ENCODE measurements around the gene GET4.
"Not testable (repeated sequence)": the region's sequence is repeated elsewhere in the genome, so short reads cannot be mapped to it uniquely, and the experiment has no call there.

The GET4 gene

GRCh38 chr7:916291-916941 lies 40.1 kb downstream of the GET4 start:
- no peak for DNase-seq (ENCODE audit: low read depth)

GRCh38 chr7:917255-918117 lies 41.1 kb downstream of the GET4 start:
- no peak for DNase-seq (ENCODE audit: low read depth)

GRCh38 chr7:918118-918425 lies 41.7 kb downstream of the GET4 start:
- no peak for DNase-seq (ENCODE audit: low read depth)

GRCh38 chr7:918441-919113 lies 42.2 kb downstream of the GET4 start:
- no peak for DNase-seq (ENCODE audit: low read depth)

GRCh38 chr7:919114-919442 lies 42.7 kb downstream of the GET4 start:
- no peak for DNase-seq (ENCODE audit: low read depth)

- no peak for DNase-seq (ENCODE audit: low read depth)
Observed at GRCh38 chr7:919924-920341, 43.6 kb downstream of the GET4 start.

- DNase-seq (ENCODE audit: low read depth), result no peak
Observed at GRCh38 chr7:920351-921070, 44.2 kb downstream of the GET4 start.

GRCh38 chr7:921071-921461 lies 44.7 kb downstream of the GET4 start:
- no peak for DNase-seq (ENCODE audit: low read depth)

GRCh38 chr7:921581-922333 lies 45.4 kb downstream of the GET4 start:
- no peak for DNase-seq (ENCODE audit: low read depth)

GRCh38 chr7:922334-923107 lies 46.2 kb downstream of the GET4 start:
- DNase-seq (ENCODE audit: low read depth), result no peak

GRCh38 chr7:923108-924041 lies 47.0 kb downstream of the GET4 start:
- DNase-seq (ENCODE audit: low read depth), result peak; percentile 86

GRCh38 chr7:924042-924441 lies 47.7 kb downstream of the GET4 start:
- DNase-seq (ENCODE audit: low read depth), result not testable (repeated sequence)

- no peak for DNase-seq (ENCODE audit: low read depth)
Observed at GRCh38 chr7:924541-925231, 48.3 kb downstream of the GET4 start.

GRCh38 chr7:925601-926000 lies 49.2 kb downstream of the GET4 start:
- DNase-seq (ENCODE audit: low read depth), result no peak

GRCh38 chr7:926061-927030 lies 50.0 kb downstream of the GET4 start:
- DNase-seq (ENCODE audit: low read depth), result no peak

GRCh38 chr7:927031-927671 lies 50.8 kb downstream of the GET4 start:
- no peak for DNase-seq (ENCODE audit: low read depth)

GRCh38 chr7:929311-929711 lies 53.0 kb downstream of the GET4 start:
- no peak for DNase-seq (ENCODE audit: low read depth)

Measured in activated T-helper 1 cell treated with Interleukin-2 at 50 U/mL for 16 hours (primary cell).